ENCODE results near the gene ZNF236.
A peak's percentile ranks its signal among the peaks of the same experiment; 100 is the strongest.

Gene ZNF236

GRCh38 chr18:76821356-76821874, 942 bp upstream of the ZNF236 start:
- H3K4me3 ChIP-seq (ENCODE audit: control insufficient read depth, low read depth, low read length): peak overlapping the region; percentile 92
- DNase-seq (ENCODE audit: low read depth): no peak
- TF ChIP-seq, protein P1, sequence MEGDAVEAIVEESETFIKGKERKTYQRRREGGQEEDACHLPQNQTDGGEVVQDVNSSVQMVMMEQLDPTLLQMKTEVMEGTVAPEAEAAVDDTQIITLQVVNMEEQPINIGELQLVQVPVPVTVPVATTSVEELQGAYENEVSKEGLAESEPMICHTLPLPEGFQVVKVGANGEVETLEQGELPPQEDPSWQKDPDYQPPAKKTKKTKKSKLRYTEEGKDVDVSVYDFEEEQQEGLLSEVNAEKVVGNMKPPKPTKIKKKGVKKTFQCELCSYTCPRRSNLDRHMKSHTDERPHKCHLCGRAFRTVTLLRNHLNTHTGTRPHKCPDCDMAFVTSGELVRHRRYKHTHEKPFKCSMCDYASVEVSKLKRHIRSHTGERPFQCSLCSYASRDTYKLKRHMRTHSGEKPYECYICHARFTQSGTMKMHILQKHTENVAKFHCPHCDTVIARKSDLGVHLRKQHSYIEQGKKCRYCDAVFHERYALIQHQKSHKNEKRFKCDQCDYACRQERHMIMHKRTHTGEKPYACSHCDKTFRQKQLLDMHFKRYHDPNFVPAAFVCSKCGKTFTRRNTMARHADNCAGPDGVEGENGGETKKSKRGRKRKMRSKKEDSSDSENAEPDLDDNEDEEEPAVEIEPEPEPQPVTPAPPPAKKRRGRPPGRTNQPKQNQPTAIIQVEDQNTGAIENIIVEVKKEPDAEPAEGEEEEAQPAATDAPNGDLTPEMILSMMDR (conservative IDR thresholded peaks at IDR 0.05; ENCODE audit: control insufficient read depth, insufficient read depth, low read depth, low read length): no peak

- TF ChIP-seq, protein P1 (conservative IDR thresholded peaks at IDR 0.05; ENCODE audit: control insufficient read depth, insufficient read depth, low read depth, low read length): no peak
- peak overlapping the region; percentile 92 for H3K4me3 ChIP-seq (ENCODE audit: control insufficient read depth, low read depth, low read length)
- DNase-seq (ENCODE audit: low read depth): peak; percentile 42
These were observed 367 bp upstream of the ZNF236 start for GRCh38 chr18:76821875-76822505.

GRCh38 chr18:76823161-76823538, 793 bp downstream of the ZNF236 start:
- TF ChIP-seq, protein P1 (conservative IDR thresholded peaks at IDR 0.05; ENCODE audit: control insufficient read depth, insufficient read depth, low read depth, low read length): no peak
- DNase-seq (ENCODE audit: low read depth): no peak
- peak overlapping the region; percentile 78 for H3K4me3 ChIP-seq (ENCODE audit: control insufficient read depth, low read depth, low read length)

DNA sequence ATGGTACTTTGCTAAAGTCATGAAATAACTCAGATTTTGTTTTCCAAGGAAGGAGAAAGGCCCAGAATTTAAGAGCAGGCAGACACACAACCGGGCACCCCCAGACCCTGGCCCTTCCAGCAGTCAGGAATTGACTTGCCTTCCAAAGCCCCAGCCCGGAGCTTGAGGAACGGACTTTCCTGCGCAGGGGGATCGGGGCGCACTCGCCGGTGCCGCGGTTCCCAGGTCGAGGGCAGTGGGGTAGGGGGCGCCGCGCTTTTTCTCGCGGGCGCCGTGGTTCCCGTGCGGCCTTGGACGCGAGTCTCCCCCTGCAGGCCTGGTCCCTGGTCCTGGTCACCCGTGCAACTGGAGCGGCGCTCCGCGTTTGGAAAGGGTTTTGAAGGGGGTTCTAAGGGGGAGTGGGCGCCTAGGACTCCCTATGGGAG, 1.2 kb downstream of the ZNF236 start:
- peak overlapping the region; percentile 78 for H3K4me3 ChIP-seq (ENCODE audit: control insufficient read depth, low read depth, low read length)
- peak; percentile 32 for DNase-seq (ENCODE audit: low read depth)
- TF ChIP-seq, protein P1 (conservative IDR thresholded peaks at IDR 0.05; ENCODE audit: control insufficient read depth, insufficient read depth, low read depth, low read length): peak; percentile 29

DNA sequence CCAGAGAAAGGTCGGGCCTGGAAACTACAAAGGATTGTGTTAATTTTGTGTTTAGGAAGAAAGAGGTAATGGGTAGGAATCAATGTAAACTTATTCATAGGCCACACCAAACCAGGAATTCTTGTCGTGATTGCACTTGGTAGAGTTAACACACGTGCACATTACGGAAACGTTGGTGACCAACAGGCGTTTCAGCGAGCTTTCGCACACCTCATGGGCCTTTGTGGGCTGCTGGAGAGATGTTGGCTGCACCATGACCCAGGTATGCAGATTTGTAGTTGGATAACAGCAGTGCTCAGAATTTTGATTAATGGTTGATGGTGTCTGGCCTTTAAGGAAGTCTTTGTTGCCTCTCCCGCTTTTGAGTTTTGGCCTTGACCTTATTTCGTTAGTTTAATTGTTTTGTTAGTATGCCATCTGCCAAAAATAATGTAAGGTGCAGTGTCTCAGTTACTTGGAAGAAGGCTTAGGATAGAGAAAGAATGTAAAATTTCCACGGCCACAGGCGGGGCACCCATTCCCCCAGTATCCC, 1.9 kb downstream of the ZNF236 start:
- DNase-seq (ENCODE audit: low read depth): no peak
- peak overlapping the region; percentile 78 for H3K4me3 ChIP-seq (ENCODE audit: control insufficient read depth, low read depth, low read length)
- TF ChIP-seq, protein P1 (conservative IDR thresholded peaks at IDR 0.05; ENCODE audit: control insufficient read depth, insufficient read depth, low read depth, low read length): no peak

DNA sequence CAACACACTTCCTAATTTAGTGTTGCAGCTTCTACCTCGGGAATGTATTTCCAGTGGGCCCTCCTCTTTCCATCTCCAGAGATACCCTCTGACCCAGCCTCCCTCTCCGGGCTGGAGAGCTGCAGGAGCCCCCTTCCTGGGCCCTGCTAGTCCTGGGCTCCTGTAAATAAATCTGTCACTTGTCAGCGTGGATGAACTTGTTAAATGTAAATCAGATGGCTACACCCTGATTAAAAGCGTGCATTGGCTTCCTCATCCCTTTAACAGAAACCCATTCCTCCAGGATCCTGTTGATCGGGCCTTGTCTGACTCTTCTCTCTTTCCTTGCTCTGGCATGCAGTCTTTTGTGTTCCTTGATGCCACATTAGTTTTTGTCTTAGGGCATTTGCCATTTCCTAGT, 2.4 kb downstream of the ZNF236 start:
- H3K4me3 ChIP-seq (ENCODE audit: control insufficient read depth, low read depth, low read length): no peak overlapping the region
- TF ChIP-seq, protein P1 (conservative IDR thresholded peaks at IDR 0.05; ENCODE audit: control insufficient read depth, insufficient read depth, low read depth, low read length): no peak
- no peak for DNase-seq (ENCODE audit: low read depth)
